Activated gamma-delta T cell (primary cell): ENCODE measurements around the gene TPRA1.

Experiments used
- DNase-seq: peaks from one replicate; lab custom pipeline; 2025; lab: John Stamatoyannopoulos, UW

Gene TPRA1

GRCh38 chr3:127590282-127590592 lies 296 bp downstream of the TPRA1 start:
- DNase-seq = peak; percentile 32

DNA sequence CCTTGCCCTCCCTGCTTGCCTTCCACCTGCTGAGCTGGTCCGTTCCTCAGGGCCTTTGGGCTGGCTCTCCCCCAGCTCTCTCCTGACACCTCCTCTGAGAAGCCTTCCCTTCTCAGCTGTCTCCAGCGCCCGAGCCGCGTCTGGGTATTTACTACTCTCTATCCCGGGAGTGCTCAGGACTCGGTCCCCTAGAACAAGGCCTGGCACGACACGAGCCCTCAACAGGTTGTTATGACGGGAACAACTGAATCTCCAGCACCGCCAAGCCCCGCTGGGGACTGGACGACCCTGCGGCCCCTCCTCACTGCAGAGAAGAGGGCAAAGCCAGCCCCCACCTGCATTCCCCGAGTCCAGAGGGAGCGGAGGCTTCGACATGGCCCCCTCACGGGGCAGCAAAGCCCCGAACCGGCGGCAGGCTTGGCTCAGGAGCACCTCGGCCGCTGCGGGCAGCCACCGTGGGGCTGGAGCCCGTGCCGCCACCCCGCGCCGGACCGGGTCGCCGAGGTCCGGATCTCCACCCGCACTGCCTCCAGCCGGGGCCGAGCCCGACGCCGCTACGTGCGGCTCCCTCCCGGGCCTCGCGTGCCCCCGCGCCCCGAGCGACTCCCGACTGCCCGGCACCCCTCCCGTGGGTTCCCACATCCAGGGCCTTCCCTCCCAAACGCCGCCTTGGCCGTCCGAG lies 792 bp downstream of the TPRA1 start:
- peak; percentile 32 for DNase-seq

- DNase-seq = no peak
Measured at GRCh38 chr3:127588806-127589577, 1.5 kb downstream of the TPRA1 start.

DNA sequence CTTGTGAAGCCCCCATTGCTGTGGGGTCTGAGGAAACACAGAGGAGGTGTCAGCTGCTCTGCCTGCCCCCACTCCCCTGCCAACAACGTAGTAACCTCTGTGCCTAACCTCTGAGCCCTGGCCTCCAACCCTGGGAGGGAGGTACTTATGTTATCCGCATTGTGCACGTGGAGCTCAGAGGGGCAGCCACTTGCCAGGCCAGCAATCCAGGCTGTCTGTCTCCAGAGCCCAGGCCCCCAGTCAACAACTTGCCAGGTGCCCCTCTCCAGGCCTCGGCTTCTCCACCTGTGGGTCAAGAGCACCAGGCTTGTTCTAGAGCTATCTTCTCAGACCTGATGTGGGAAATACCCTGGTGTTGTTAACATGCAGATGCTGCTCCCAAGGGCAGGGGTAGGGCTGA lies 2.7 kb downstream of the TPRA1 start:
- DNase-seq = no peak

DNA sequence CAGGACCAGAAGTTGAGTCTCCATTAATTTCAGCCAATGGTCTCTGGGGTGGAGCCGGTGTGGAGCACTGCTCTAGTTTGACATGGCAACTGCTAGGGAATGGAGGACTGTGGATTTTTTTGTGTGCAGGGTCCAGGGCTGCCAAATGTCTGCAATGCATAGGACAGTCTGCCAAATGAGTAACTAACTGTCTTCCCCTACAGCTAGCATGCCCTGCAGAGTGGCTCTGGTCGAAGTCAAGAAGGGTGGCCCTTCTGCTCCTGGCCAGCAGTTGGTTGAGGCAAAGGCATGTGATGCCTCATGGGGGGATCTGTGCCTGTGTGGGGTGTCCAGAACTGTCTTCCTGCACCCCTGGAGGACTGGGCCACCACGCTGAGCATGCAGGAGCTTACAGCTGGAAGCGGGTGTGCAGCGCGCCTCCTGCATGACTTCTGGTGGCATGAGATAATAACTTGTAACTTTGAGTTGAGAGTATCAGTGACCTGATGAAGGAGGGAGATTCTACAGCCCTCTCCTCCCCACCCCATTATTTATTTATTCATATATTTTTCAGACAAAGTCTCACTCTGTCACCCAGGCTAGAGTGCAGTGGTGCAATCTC lies 4.6 kb downstream of the TPRA1 start:
- no peak for DNase-seq

DNA sequence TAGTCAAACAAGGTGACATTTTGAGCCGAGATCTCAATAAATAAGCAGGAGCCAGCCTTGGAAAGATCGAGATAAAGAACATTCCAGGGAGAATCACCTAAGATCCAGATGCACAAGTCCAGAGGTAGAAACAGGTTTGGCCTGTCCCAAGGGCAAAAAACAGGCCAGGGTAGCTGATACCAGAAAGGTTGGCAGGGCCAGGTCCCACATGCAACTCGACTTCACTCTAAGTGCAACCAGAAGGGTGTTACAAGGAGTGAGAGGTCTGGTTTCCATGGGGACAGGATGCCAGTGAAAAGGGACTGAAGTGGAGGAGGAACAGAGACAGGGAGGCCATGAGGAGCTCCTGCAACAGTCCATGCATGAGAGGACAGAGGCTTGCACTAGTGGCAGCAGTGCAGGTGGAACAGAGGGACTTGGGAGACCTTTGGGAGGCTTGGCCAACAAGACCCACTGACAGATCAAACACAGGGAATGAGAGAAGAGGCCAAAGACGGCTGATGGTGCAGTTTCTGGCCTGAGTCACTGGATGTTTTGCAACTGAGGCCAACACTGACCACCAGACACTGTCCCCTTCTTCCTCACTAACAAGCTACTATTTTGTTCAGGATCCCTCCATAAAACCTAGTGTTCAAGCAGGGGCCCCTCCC lies 5.2 kb downstream of the TPRA1 start:
- no peak for DNase-seq

DNA sequence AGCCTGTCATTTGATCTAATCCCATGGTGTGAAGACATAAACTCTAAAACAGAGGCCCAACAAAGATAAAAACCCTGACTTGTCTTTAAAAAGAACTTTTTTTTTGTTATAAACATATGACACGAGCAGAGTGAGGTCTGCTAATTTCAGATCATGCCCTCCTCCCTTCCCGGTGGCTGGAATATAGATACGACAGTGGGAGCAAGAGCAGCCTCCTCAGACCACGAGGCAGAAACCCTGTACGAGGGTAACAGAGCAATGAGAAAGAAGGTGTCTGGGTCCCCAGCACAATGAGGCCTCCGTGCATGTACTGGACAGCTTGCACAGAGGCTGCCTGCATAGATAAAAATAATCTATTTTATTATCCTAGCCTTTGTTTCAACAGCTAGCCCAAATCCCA lies 5.8 kb downstream of the TPRA1 start:
- DNase-seq = no peak

DNA sequence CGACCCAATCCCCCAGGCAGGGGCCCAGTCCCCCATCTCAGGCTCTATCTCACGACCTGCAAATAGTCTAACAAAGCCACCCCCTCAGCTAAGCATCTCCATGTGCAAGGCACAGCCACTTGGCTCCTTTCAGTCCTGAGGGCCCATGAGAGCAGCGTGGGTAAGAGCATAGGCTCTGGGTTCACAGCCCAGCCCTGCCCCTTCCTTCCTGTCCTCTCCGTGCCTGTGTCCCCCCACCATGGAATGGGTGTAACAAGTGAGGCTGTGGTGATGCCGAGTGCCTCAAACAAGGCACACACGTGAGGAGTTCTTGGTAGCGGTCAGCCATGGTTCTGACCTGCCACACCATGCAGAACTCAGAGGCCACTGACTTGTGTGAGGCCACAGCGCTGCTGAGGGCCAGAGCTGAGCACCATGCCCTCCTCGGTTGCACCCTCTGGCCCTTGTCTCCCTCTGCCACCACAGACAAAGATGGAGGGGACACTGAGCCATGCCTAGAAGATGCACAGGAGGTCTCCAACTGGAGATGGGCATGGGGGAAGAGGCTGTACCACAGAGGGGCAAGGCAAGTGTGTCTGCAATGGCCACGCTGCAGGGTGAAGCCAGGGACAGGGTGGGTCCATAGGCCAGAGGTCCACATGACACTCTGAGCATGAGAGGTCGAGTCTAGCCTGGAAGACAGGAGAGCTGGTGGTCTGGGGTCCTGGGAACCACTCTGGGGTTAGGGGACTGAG lies 10.0 kb downstream of the TPRA1 start:
- DNase-seq = no peak

GRCh38 chr3:127578802-127579201 lies 11.7 kb downstream of the TPRA1 start:
- no peak for DNase-seq

GRCh38 chr3:127578168-127578567 lies 12.4 kb downstream of the TPRA1 start:
- no peak for DNase-seq

DNA sequence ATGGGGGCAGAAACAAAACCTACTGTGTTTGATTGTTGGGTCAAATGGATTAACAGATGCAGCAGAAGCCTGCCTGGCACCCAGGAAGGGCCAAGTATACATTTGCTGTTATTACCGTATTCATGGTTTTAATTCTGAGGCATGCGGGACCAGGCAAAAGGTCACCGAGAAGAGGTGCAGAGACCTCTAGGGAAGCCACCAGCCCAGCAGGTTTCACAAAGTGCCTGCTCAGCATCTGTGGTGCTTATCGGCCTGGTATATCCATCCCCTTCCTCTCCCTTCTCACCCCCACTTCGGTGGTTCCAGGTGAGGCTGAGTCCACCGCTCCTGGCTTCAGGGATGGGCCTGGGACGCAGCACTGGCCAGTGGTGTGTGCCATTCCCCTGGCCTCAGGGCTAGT lies 13.1 kb downstream of the TPRA1 start:
- no peak for DNase-seq

- peak; percentile 67 for DNase-seq
Measured at GRCh38 chr3:127574880-127575878, 15.4 kb downstream of the TPRA1 start.

DNA sequence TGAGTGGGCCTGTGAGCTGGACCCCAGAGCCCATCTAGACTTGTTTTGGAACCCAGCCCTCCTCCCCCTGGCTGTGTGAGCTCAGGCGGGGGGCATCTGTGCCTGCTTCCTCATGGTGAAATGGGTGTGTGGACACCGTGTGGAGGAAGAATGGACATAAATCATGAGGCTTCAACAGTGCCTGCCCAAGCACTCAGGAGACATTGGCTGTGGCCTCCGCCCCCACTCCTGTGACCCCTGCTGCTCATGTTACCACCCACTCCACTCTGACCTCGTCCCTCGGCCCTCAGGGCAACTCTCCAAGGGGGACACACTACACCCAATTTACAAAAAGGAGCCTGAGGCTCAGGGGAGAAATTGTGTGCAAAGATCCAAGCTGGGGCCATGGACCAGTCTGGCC lies 16.6 kb downstream of the TPRA1 start:
- DNase-seq = no peak

- DNase-seq = no peak
Measured at GRCh38 chr3:127573401-127573800, 17.1 kb downstream of the TPRA1 start.

- DNase-seq = no peak
Measured at GRCh38 chr3:127572735-127573134, 17.8 kb downstream of the TPRA1 start.

- DNase-seq = no peak
Measured at GRCh38 chr3:127572186-127572585, 18.3 kb downstream of the TPRA1 start.

- no peak for DNase-seq
Measured at GRCh38 chr3:127570520-127570919, 20.0 kb downstream of the TPRA1 start.

DNA sequence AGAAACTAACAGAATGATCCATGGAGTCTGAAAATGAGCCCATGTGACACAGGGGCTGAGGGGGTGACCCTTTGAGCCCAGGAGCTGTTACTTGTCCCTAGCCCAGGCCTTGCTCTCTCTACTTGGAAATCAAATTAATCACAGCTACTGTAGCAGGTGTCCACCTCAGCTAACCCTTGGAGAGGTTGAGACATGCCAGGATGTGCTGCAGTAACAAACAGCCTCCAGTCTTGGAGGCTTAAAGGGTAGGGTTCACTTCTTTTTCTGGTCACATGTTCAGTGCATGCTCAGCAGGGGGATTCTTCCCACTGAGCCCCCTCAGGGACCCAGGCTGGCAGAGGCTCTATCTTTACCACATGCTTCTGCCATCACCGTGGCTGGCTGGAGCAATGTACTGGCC lies 21.4 kb downstream of the TPRA1 start:
- DNase-seq = no peak

- no peak for DNase-seq
Measured at GRCh38 chr3:127568586-127568985, 21.9 kb downstream of the TPRA1 start.

GRCh38 chr3:127566833-127567232 lies 23.7 kb downstream of the TPRA1 start:
- no peak for DNase-seq

DNA sequence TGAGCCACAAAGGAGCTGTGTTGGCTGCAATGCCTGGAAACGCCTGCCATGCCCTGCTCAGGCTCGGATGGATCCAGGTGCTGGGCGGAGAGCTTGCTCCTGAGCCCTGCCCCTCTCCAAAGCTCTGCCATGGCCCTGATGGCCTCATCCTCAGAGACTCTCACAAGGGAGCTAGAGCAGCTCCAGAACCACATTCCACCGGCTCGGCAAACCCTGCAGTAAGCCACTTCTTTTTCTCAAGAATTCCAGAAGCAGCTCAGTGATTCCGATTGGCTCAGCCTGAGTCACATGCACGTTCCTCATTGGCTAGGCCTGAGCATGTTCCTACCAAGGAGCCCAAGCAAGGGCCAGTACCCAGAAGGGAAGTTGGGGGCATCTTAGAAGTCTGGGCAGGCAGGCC lies 24.8 kb downstream of the TPRA1 start:
- no peak for DNase-seq
